ENCODE results near the gene ABI3BP.
"Not testable (repeated sequence)": the region's sequence is repeated elsewhere in the genome, so short reads cannot be mapped to it uniquely, and the experiment has no call there.

Gene ABI3BP

GRCh38 chr3:100954199-100954935 is 38.9 kb downstream of the ABI3BP start:
- no peak overlapping the region for H3K4me3 ChIP-seq (ENCODE audit: low read depth, low read length)
- no peak for TF ChIP-seq CTCF (IDR thresholded peaks at IDR 0.05; ENCODE audit: low read depth, low read length)
- TF ChIP-seq POLR2A (IDR thresholded peaks at IDR 0.05; ENCODE audit: extremely low read depth, insufficient read length), result no peak
- no peak for TF ChIP-seq MYC (IDR thresholded peaks at IDR 0.05; ENCODE audit: low read depth, low read length)
- no peak for TF ChIP-seq MAX (IDR thresholded peaks at IDR 0.05; ENCODE audit: low read depth, low read length)
- DNase-seq (ENCODE audit: low read depth), result no peak

- DNase-seq (ENCODE audit: low read depth), result no peak
- no peak overlapping the region for H3K4me3 ChIP-seq (ENCODE audit: low read depth, low read length)
- no peak for TF ChIP-seq MYC (IDR thresholded peaks at IDR 0.05; ENCODE audit: low read depth, low read length)
- TF ChIP-seq POLR2A (IDR thresholded peaks at IDR 0.05; ENCODE audit: extremely low read depth, insufficient read length), result no peak
- TF ChIP-seq CTCF (IDR thresholded peaks at IDR 0.05; ENCODE audit: low read depth, low read length), result no peak
- TF ChIP-seq MAX (IDR thresholded peaks at IDR 0.05; ENCODE audit: low read depth, low read length), result no peak
Measured at GRCh38 chr3:100953103-100953502, 40.1 kb downstream of the ABI3BP start.

GRCh38 chr3:100947119-100947518 is 46.1 kb downstream of the ABI3BP start:
- H3K4me3 ChIP-seq (ENCODE audit: low read depth, low read length), result no peak overlapping the region
- DNase-seq (ENCODE audit: low read depth), result no peak
- TF ChIP-seq CTCF (IDR thresholded peaks at IDR 0.05; ENCODE audit: low read depth, low read length) (no peak), MAX (IDR thresholded peaks at IDR 0.05; ENCODE audit: low read depth, low read length) (no peak), POLR2A (IDR thresholded peaks at IDR 0.05; ENCODE audit: extremely low read depth, insufficient read length) (no peak), MYC (IDR thresholded peaks at IDR 0.05; ENCODE audit: low read depth, low read length) (no peak)

- H3K4me3 ChIP-seq (ENCODE audit: low read depth, low read length); DNase-seq (ENCODE audit: low read depth): not testable (repeated sequence)
Measured at GRCh38 chr3:100946096-100946495, 47.1 kb downstream of the ABI3BP start.

GRCh38 chr3:100941451-100941850 is 51.8 kb downstream of the ABI3BP start:
- TF ChIP-seq CTCF (IDR thresholded peaks at IDR 0.05; ENCODE audit: low read depth, low read length) (no peak), MYC (IDR thresholded peaks at IDR 0.05; ENCODE audit: low read depth, low read length) (no peak), MAX (IDR thresholded peaks at IDR 0.05; ENCODE audit: low read depth, low read length) (no peak), POLR2A (IDR thresholded peaks at IDR 0.05; ENCODE audit: extremely low read depth, insufficient read length) (no peak)
- no peak overlapping the region for H3K4me3 ChIP-seq (ENCODE audit: low read depth, low read length)
- no peak for DNase-seq (ENCODE audit: low read depth)

GRCh38 chr3:100941041-100941440 is 52.2 kb downstream of the ABI3BP start:
- TF ChIP-seq MAX (IDR thresholded peaks at IDR 0.05; ENCODE audit: low read depth, low read length) (no peak), POLR2A (IDR thresholded peaks at IDR 0.05; ENCODE audit: extremely low read depth, insufficient read length) (no peak), CTCF (IDR thresholded peaks at IDR 0.05; ENCODE audit: low read depth, low read length) (no peak), MYC (IDR thresholded peaks at IDR 0.05; ENCODE audit: low read depth, low read length) (no peak)
- no peak for DNase-seq (ENCODE audit: low read depth)
- no peak overlapping the region for H3K4me3 ChIP-seq (ENCODE audit: low read depth, low read length)

All from NB4 (cell line).